22Rv1 (cell line): Measurements from ENCODE around the gene NRCAM.

Experiments used
- ZFX ChIP-seq: fragments of 450-650 bp; IDR thresholded peaks from 2 replicates; pipeline ENCODE4 v1.6.1; 2017; ENCODE audit warnings: antibody characterized with exemption, borderline replicate concordance
- TF ChIP-seq, protein P1 (sequence below): fragments of 450-650 bp; IDR thresholded peaks from 2 replicates; pipeline ENCODE4 v1.5.1; 2017; ENCODE audit warnings: mild to moderate bottlenecking

DNA sequence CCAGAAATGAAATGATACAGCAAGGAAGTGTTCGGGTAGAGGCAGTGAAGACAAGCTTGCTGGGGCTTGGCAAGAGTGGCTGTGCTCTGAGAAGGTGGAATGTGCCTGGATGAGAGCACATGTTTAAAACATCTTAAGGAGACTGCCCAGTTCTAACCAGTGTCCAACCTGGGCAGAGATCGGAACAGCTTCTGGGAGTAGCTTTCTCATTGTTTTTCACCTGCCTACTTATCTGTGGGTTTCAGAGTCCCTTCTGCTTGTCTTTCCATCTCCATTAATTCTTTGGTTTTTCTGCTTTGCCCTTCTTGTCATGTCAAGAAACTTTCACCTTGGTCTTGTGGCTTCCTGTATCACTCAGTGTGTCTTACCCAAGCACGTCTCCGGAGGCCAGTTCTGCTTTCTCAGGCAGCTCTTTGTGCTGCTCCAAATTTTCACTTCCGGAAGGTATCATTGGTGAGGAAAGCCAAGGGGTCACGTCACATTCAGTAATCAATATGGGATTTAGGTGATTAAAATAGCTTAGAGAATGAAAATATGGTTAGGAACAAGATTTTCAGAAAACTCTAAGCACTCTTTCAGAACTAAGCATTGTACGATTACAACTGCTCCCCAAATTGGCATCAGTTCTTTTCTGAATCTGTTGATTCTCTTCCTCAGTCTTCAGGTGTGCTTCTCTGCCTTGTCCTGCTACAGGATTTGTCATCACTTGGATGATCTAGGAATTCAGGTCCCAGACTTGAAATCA, 320.6 kb downstream of the NRCAM start:
- TF ChIP-seq, protein P1, sequence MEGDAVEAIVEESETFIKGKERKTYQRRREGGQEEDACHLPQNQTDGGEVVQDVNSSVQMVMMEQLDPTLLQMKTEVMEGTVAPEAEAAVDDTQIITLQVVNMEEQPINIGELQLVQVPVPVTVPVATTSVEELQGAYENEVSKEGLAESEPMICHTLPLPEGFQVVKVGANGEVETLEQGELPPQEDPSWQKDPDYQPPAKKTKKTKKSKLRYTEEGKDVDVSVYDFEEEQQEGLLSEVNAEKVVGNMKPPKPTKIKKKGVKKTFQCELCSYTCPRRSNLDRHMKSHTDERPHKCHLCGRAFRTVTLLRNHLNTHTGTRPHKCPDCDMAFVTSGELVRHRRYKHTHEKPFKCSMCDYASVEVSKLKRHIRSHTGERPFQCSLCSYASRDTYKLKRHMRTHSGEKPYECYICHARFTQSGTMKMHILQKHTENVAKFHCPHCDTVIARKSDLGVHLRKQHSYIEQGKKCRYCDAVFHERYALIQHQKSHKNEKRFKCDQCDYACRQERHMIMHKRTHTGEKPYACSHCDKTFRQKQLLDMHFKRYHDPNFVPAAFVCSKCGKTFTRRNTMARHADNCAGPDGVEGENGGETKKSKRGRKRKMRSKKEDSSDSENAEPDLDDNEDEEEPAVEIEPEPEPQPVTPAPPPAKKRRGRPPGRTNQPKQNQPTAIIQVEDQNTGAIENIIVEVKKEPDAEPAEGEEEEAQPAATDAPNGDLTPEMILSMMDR: no peak
- TF ChIP-seq ZFX: no peak
